ENCODE data around the gene NWD2.

DNA sequence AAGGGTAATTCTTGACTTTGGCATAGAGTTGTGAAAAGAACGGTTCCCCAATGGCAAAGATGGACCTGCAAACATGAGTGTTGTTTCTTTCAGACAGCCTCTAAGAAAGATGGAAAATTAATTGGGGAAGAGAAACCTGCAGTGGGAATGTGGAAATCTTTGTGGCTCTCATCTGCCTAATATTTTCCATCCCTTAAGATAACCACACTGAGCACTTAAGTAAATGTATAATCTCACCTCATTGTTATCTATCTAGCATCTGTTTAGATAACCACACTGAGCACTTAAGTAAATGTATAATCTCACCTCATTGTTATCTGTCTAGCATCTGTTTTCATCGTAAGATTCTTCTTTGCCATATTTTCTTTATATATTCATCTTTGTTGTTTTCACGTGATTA, 149.3 kb downstream of the NWD2 start:
- TF ChIP-seq TAF1 (IDR thresholded peaks at IDR 0.05; ENCODE audit: borderline replicate concordance, insufficient read depth, low read length) (no peak), POLR2AphosphoS5 (IDR thresholded peaks at IDR 0.05; ENCODE audit: low read depth, low read length) (no peak), FOXP2 (optimal IDR thresholded peaks at IDR 0.05; ENCODE audit: borderline replicate concordance, extremely low read depth, extremely low read length, insufficient read depth) (no peak), REST (IDR thresholded peaks at IDR 0.05; ENCODE audit: insufficient read depth in 1 of 2, low read depth in 2 of 2, low read length in 2 of 2) (no peak)

Data from PFSK-1 (cell line).